GM11168 (cell line): ENCODE measurements around the gene RRP15.

ENCODE experiments used
- in situ Hi-C: fragments of 300-500 bp; cut with MboI; formaldehyde crosslinking; loops from one replicate; pipeline ENCODE4 v1.12.0; 2022; ENCODE audit warnings: low sequenced_read_pairs; ENCODE audit not compliant: unreplicated experiment

Gene RRP15, protein sequence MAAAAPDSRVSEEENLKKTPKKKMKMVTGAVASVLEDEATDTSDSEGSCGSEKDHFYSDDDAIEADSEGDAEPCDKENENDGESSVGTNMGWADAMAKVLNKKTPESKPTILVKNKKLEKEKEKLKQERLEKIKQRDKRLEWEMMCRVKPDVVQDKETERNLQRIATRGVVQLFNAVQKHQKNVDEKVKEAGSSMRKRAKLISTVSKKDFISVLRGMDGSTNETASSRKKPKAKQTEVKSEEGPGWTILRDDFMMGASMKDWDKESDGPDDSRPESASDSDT

DNA sequence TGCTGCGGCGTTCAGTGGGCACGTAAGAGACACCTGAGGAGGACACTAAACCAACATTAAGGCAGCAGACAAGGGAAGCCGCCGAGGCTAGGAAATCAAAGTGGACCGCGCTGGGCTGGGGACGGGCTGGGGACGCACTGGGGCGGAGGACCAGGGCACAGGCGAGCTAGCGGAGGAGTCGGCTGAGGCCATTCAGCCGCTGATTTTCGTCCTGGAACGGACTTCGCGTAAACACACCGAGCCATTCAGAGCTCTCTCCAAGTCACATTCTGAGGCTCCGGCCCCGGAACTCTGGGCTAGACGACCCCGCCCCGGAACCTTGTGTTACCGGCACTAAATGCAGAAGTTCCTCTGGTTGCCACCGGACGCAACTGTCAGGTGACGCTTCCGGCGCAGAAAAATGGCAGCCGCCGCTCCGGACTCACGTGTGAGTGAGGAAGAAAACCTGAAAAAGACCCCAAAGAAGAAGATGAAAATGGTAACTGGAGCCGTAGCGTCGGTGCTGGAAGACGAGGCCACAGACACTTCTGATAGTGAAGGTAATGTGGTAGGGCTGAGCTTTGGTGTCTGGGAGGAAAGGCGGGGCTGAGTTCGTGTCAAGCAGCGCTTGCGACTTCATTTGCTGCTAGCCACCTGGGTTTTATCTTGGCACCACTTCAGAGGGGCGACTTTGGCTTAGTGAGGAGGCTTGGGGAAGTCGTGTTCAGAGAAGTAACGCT, at the start of gene RRP15:
Gene RRP15 (plus strand): TSS at position 377 of the 719 bp plus-strand sequence. CDS start 24 bp downstream, at position 401.
- in situ Hi-C loops: no loop called here

DNA sequence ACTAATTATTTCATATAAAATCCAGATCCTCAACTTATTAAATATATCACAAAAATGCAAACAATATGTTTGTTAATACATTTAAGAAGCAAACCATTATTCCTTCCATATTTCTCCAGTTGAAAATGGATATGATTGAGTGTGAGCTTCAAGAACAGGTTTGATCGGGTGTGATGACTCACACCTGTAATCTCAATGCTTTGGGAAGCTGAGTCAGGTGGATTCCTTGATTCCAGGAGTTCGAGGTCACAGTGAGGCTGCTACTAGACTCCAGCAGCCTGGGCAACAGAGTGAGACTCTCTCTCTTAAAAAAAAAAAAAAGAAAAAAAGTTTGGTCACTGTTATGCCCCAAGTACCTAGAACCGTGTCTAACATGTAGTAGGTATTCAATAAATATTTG, 42.9 kb upstream of the RRP15 start:
- in situ Hi-C loops: no loop called here

DNA sequence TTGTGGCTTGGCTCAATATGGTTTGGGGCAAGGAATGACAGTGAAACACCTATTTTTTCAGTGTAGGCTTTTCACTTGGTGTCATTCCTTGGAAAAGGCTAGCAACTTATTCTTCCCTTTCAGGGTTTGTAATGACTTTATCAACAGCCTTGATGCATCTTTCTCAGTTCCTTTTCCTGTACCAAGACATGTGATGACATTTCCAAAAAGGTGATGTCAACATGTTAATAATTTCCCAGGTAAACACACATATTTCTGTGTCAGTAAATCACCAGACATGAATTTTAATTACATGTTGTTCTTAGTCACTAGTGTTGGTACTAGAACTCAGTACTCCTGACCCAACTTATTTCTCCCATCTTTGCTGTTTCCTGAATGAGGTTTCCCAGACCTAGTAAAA, 37.8 kb upstream of the RRP15 start:
- in situ Hi-C loops: no loop called here

DNA sequence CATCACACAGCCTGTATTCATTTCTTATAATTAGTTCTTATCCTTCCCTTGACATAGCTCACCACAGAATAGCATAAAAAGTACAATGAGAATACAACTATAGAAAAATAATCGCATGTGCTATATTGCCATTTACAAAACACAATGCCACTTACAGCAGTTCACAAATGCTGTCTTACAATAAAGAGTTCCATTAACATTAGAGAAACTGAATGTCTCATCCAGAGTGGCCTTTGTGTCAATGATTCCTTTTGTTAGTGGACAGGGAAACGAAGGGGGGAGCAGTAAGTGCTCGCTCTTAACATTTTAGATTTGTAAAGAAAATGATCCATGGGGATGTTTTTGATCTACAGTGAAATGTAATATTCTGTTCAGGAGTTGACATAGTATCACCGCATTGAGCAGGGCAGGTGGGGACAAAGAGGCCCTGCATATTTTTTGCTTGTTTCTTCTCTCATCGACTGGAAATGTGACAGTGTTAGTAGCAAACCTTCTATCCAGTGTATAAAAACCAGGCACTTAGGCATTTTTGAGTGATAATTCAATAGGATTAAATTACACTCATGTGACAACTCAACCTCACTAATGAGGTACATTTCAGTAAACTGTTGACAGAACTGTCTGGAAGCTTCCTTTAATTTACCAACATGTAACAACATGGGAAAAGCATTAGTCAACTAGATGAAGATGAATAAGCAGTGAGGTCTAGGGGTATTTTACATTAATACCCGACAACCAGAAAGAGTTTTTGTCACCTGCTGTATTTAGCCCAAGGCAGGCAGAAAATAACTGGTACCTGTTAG, 35.6 kb upstream of the RRP15 start:
- in situ Hi-C loops: no loop called here

DNA sequence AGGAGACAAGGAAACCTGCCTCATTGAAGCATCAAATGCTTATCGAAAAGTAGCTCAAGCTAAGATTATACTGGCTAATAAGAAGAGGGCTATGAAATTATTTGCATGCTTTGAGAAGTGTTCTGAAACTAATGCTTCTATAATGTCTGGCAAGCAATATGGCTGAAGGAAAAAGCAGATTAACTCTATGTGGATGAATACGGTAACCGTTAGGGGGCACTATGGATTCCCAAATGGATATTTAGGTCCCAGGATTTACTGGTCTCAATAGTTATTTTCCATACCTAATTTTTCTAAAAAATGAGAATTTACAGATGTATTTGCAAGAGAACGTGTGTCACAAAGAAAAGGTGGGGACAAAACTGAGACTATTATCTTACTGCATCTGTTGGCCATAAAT, 34.6 kb upstream of the RRP15 start:
- in situ Hi-C loops: no loop called here

DNA sequence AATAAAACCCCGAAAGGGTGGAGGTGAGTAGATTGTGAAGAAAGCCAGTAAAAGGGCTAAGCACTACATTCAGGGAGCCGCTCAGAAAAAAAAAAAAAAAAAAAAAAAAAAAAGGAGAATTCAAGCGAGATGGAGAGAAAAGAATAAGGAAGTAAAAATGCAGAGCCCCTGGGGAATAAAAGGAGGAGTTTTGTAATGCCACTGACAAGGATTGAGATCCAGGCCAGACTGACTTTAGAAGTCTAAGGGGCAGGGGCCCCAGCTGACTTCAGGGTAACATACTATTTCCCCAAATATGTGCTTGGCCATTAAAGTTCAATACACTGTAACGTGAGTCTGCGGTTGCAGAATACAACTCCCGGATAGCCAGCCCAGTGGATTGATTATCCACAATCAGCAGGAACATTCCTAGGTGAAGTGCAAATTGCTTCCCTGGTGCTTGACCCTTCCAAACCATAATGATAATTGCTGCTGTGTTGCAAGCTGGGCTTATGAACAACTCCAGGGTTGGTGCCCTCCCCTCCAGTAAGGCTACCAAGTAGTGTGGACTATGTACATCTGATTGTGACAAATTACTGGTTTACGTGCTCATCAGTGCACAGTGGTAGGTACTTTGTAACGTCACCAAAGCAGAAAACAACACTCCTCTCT, 30.7 kb upstream of the RRP15 start:
- in situ Hi-C loops: no loop called here

DNA sequence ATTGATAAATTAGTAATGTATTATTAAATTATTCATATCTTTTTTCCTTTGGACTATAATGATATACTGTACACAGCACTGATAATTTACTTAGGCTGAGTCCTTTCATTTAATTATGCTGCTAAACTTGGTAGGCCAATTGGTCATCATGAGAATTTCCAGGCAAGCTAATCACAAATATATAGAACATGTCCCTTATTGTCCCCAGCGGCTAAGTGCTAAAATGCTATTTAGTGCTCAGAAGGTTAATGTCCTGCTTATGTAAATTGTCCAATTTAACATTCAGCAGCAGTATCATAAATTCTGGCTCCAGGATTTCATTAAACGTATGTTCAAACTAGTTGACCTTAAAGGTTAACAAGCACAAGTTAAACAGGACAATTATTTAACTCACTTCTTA, 30.0 kb upstream of the RRP15 start:
- in situ Hi-C loops: no loop called here

DNA sequence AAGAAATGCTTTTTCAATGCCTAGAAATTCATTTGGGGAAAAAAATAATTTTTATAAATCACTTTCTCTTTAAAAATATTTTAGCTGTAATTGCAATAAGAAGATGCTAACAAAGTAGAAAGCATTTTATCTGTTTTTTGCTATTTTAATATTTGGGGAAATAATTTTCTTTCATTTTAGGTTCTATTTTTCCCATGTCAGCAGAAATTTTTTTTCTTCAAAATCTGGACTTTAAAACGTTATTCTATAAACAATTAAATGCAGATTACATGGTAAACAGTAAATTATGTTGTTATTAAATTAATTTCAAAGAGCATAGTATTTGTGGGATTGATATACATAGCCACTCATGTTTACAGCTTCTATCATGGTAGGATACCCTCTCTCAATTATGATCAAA, 27.7 kb upstream of the RRP15 start:
- in situ Hi-C loops: no loop called here

DNA sequence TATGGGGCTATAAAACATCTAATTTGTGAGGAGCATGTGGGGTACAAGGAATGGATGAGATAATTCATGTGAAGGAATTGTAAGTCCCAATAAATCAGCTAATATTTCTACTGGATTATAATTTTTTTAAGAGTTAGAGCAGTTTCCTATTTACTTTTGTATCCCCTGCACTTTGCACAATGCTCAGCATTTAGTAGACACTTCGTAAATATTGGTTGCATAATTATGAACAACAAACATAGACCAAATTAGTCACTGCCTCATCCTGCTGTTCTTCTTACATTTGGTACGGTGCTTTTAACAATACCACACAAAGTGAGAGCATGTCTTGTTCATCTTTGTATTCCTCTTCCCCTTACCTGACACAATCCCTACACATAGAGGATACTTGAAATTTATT, 27.1 kb upstream of the RRP15 start:
- in situ Hi-C loops: no loop called here

DNA sequence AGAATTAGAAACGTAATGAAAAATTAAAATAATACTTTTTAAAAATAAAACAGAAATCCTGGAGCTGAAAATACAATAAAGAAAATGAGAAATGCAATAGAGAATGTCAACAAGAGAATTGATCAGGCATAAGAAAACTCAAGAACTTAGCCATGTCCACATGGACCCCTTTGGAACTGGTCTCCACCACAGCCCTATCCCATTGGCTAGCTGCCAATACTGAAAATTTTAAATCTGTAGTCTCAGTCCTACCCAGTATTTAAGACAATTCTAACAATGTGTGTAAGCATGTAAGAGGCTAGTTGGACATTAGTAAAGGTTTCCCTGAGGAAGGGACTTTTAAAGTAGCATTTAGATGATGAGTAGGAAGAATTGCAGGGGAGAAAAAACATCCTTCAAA, 25.8 kb upstream of the RRP15 start:
- in situ Hi-C loops: no loop called here

DNA sequence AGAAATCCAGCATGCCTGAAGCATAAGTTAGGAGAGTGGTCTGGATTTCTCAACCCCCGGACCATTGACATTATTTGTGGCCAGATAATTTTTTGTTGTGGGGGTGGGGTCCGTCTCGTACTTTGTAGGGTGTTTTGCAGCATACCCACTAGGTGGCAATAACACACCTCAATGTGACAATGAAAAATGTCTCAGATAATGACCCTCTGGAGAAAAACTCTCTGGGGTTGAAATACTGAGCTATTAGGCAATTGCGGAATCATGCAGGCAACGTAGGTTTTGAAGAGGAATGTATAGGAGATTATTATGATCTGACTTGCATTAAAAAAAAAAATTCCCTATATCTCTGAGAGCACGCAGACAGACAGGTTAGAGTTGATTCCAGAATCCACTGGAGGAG, 25.3 kb upstream of the RRP15 start:
- in situ Hi-C loops: no loop called here

DNA sequence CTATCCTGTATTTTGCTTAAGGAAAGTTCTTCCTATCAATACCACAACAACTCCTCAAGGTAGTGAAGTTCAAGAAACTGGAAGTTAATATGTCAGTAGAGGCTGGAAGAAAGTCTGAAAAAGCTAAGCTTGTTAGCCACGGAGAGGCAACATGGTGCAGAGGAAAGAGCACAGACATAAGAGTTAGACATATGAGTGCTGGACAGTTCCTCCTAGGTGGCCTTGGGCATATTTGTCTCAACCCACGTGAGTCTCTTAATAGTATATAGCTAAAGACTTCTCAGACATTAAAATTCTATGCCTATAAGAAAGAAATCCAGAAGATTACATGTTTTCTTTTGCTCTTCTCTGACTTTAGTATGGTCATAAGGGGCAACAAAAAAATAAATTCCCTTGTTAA, 22.8 kb upstream of the RRP15 start:
- in situ Hi-C loops: no loop called here

DNA sequence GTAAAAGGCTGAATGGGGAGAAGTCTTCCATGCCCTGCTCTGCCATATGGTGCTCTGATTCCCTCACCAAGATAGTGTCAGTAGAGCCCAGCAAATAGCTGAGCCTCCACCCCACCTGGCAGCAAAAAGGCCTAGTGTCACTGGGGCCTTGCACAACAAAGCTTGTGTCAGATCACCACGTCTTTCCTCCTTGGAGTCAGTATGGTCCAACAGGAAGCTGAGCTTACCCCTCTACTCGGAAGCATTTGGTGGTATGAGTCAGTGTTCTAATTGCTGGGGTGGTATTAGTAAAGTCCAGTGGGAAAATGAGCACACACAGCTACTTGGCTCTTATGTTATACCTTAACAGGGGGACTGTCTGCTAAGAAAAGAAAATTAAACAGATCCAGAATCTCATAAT, 18.7 kb upstream of the RRP15 start:
- in situ Hi-C loops: no loop called here

DNA sequence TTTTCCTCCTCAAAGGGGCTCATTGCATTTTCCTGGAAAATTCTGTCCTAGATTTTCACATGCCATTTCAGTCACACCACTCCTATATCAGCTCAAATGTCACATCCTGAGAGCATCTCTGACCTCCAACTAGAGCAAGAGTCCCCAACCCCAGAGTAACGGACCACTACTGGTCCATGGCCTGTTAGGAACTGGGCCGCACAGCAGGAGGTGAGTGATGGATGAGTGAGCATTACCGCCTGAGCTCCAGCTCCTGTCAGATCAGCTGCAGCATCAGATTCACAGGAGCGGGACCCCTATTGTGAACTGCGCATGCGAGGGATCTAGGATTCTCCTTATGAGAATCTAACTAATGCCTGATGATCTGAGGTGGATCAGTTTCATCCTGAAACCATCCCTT, 12.7 kb upstream of the RRP15 start:
- in situ Hi-C loops: no loop called here

DNA sequence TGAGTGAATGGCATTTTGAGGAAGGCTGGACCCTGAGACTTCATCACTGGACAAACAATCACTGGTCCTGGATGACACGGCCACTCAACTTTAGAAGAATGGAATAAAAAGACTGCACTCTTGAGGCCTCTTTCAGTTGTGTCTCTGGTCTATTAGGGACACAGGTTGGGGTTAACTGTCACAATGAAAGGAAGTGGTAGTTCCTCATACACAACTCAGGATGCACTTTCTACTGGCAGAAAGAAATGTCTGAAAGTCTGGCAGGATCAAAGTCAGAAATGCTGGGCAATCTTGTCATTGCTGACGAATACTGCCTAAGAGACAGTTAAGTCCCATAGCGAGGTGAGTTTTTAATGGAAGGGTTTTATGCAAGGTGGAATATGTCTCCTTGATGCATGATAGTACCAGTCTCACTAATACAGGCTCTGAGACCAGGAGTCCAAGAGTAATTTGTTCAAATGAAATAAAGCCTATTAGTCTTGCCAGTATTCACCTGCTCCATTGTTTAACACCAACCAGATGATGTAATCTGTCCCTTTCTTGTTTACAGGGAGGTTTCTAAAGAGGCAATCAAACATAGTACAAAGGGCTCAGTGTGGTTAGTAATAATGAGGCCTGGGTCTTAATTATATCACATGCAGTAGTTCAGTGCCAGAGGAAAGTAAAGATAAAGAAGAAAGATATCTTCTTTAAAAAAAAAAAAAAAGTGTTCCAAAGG, 11.2 kb upstream of the RRP15 start:
- in situ Hi-C loops: no loop called here

DNA sequence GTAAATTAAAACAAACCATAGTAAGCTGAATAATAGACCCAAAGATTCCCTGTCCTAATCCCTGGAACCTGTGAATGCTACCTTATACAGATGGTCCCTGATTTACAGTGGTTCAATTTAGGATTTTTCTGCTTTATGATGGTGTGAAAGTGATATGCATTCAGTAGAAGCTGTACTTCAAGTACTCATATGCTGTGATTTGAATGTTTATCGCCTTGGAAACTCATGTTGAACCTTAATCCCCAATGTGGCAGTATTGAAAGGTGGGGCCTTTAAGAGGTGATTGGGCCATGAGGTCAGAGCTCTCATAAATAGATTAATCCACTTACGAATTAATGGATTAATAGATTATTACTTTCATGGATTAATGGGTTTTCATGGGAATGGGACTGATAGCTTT, 10.6 kb upstream of the RRP15 start:
- in situ Hi-C loops: no loop called here

DNA sequence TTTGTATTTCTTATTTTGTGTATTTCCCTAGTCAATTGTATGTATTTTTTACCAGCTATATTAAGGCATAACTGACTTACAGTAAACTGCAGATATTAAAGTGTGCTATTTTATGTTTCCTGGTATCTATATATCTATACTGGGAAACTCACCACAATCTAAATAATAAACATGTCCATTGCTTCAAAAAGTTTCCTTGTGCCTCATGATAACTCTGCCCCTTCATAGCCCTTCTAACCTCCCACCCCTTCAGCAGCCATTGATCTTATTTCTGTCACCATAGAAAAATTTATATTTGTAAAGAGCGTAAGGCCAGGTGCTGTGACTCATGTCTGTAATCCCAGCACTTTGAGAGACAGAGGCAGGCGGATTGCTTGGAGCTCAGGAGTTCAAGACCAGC, 9.3 kb upstream of the RRP15 start:
- in situ Hi-C loops: no loop called here

DNA sequence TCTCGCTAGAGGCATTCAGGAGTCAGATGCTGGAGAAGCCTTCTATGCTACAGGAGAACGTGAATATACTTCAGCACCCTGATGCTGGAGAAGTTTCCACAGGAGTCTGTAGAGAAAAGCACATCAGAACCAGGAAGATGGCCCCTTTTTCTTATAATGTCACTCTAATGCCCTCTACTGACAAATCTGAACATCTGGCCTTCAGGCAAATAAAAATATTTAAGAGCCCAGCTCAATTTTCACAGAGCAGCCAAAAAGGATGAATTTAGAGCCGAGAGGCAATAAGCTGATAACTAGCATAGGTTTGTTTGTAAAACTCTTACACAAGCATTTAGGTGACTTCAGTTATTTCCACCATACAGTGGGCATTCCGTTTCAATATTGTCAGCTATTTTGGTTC, 3.8 kb upstream of the RRP15 start:
- in situ Hi-C loops: no loop called here

DNA sequence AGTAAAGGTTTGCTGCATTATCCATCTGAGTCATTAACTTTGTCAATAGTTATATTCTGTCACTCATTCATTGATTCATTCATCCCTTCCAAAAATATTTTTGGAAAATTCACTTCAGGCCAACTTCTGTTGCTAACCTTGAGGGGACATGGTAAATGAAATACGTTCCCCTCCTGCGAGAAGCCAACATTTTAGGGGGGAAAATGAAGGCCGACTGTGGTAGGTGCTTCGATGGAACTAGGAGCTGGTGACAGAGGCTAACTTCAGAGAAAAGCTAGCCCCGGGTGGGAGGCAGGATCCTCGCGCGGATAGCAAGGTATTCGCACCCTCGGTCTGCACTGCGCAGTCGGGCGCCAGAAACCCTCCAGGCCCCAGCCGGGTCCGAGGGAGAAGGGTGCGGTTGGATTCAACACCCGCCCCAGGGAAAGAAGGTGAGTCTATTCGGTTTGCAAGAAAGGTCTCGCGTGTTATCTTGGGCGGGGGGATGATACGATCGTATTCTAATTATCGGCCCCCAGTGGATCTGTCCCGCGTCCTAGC, 646 bp upstream of the RRP15 start:
- in situ Hi-C loops: no loop called here

DNA sequence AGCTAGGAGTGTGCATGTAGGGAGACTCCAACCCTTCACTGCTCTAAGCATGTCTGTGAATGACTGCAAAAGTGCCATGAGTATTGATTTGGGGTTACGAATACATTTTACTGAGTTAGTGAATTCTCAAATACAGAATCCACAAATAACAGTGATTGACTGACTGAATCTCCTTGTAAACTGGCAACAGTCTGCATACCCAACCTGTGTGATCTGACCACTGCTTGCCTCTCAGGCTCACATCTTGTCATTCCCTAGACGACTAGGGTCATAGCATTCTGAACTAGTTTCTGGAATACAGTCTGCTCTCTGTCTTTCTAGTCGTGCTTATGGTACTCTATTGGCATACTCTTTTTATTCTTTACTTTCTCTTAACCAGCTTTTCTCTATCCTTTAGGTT, 7.4 kb downstream of the RRP15 start:
- in situ Hi-C loops: no loop called here
